A549 (cell line): ENCODE results near the gene CD180. TPM values are rescaled to one million over a fixed set of nuclear protein-coding genes. Genes with fewer than 3 reads are reported as not detected.

Source experiments
- ATAC-seq, 2 experiments: fragments of 200-7000 bp in 1 of 2; fragments of >200 bp in 1 of 2; cut with Nextera tagmentation in 1 of 2; cut with Tn5 transposase in 1 of 2; 3 replicates each; pipeline versions ENCODE4 v1.8.0 to v1.9.1; 2018 to 2020; ENCODE audit warnings: mild to moderate bottlenecking in 1 of 2, moderate library complexity in 1 of 2
- CTCF ChIA-PET: fragments of 300-600 bp; sonication (Branson Sonifier 250); formaldehyde crosslinking; extraction: SDS; loops from one replicate; lab custom pipeline; 2021; ENCODE audit warnings: antibody characterized with exemption, inconsistent platforms; lab: Yijun Ruan, JAX
- POLR2A ChIA-PET: fragments of 350-600 bp; formaldehyde crosslinking; extraction: SDS; loops from one replicate; lab custom pipeline; 2021; ENCODE audit warnings: antibody characterized with exemption, inconsistent platforms; lab: Yijun Ruan, JAX
- DNase-seq, 2 experiments: peaks; one replicate each; pipeline versions ENCODE4 v3.0.0 to v3.0.0-alpha.2; 2011 to 2016; ENCODE audit warnings: low read depth in 1 of 2, low spot score in 1 of 2
- FAIRE-seq: peaks from 2 replicates; lab custom pipeline; 2011; peaks lifted over from hg19 to GRCh38; lab: Jason Lieb, UNC
- H3K27ac ChIP-seq, 2 experiments: fragments of >200 bp; sonication (Bioruptor Twin); formaldehyde crosslinking; 3 replicates each; pipeline ENCODE4 v1.5.1; 2016 to 2017
- H3K4me1 ChIP-seq: fragments of >200 bp; sonication (Bioruptor Twin); formaldehyde crosslinking; 3 replicates; pipeline ENCODE4 v1.6.1; 2016
- H3K4me2 ChIP-seq: fragments of >200 bp; sonication (Bioruptor Twin); formaldehyde crosslinking; 3 replicates; pipeline ENCODE4 v1.6.1; 2016
- H3K4me3 ChIP-seq: fragments of >200 bp; sonication (Bioruptor Twin); formaldehyde crosslinking; 3 replicates; pipeline ENCODE4 v1.5.1; 2016
- H3K9me3 ChIP-seq: fragments of >200 bp; sonication (Bioruptor Twin); formaldehyde crosslinking; 3 replicates; pipeline ENCODE4 v1.6.1; 2016
- CHD4 ChIP-seq: fragments of 200-600 bp; sonication (generic); IDR thresholded peaks from 2 replicates; pipeline ENCODE4 v1.6.1; 2016; ENCODE audit warnings: antibody characterized with exemption, mild to moderate bottlenecking, borderline replicate concordance
- E2F6 ChIP-seq: IDR thresholded peaks from 2 replicates; pipeline ENCODE4 v1.6.1; 2012; ENCODE audit warnings: low read depth, borderline replicate concordance
- PBX3 ChIP-seq: IDR thresholded peaks from 2 replicates; pipeline ENCODE4 v1.6.1; 2012
- USF2 ChIP-seq: fragments of 450-650 bp; IDR thresholded peaks from 2 replicates; pipeline ENCODE4 v1.6.1; 2014; ENCODE audit warnings: antibody characterized with exemption
- WGBS: methylation state at CpG from one replicate; pipeline ENCODE4 v1.1.6; 2017; ENCODE audit errors: missing lambda C conversion rate; 5-methylcytosine and 5-hydroxymethylcytosine counted together
- polyA plus RNA-seq, 4 experiments: library from polyadenylated mRNA; depleted of rRNA in 3 of 4; stranded (reverse); fragments of >200 nt; fragmentation: RNase III in 1 of 4; extraction: RNeasy Plus Mini Kit Qiagen cat#74134 plus additional on column Dnase treatment in 1 of 4; gene quantifications; 2 replicates in 3 of 4; 3 replicates in 1 of 4; pipeline ENCODE4 v1.2.3, GENCODE V29; 2011 to 2017

CD180 gene
- polyA plus RNA-seq, 2 of the 4 experiments (the other 2 are of a cell fraction) = not detected

GRCh38 chr5:67129768-67130167 is 66.8 kb downstream of the CD180 start:
- ATAC-seq = no peak
- no peak for TF ChIP-seq CHD4
- TF ChIP-seq PBX3 = no peak
- no peak for TF ChIP-seq E2F6
- TF ChIP-seq USF2 = no peak
- TF ChIP-seq, all 56 proteins: peak for 0
- ChIA-PET POLR2A (no interaction called here), CTCF (interaction anchor here (0.6 to 2.2 kb wide), 2 partner anchors 315 to 1298 kb away, joined by 4 to 7 read pairs; no protein-coding TSS in a partner anchor)
- Histone ChIP-seq H3K4me3 (no peak overlapping the region), H3K9me3 (no peaks in the 10 kb centered on the region), H3K4me1 (no peaks in the 10 kb centered on the region), H3K4me2 (no peak overlapping the region), H3K27ac (no peak overlapping the region)
- FAIRE-seq (no peak), DNase-seq (no peak)
- WGBS = 87% methylated on average over 2 of the region's 2 CpGs
